GM18951 (cell line): ENCODE data around the gene SMIM36.

Experiments used
- POLR2A ChIP-seq: IDR thresholded peaks from 4 replicates; pipeline ENCODE4 v1.6.1; 2011; ENCODE audit warnings: mild to moderate bottlenecking; ENCODE audit not compliant: insufficient read length, insufficient read depth; ENCODE audit errors: extremely low read depth
- in situ Hi-C: fragments of 300-500 bp; cut with MboI; formaldehyde crosslinking; loops from one replicate; pipeline ENCODE4 v1.12.0; 2022; ENCODE audit warnings: low sequenced_read_pairs, mixed read lengths, inconsistent platforms; ENCODE audit not compliant: unreplicated experiment

SMIM36 gene

GRCh38 chr17:55510986-55511721, at the start of gene SMIM36:
Gene SMIM36, minus strand, starts transcription at chr17:55511452.
- in situ Hi-C loops = loop anchor here (5.0 to 25.0 kb wide), 2 partner anchors 94 to 524 kb away; no protein-coding TSS in a partner anchor
- no peak for TF ChIP-seq POLR2A

DNA sequence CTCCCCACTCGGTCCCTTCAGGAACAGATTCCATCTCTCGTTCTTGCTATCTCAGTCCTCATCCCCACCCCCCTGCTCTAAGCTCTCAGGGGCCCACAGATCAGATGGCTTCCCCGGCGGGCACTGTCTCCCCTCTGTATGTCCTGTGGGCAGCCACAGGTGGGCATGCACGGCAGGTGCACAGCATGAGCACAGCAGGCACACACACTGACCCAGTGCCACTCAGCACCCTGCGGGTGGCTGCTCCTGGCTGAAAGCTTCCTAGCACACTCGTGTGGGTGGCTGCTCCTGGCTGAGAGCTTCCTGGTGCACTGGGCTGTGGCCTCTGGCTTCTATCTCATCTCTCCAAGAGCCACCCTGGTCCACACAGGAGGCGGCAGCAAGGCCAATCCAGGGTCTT, 44.5 kb upstream of the SMIM36 start:
- in situ Hi-C loops = no loop called here
- TF ChIP-seq POLR2A = no peak

- in situ Hi-C loops = no loop called here
- no peak for TF ChIP-seq POLR2A
Observed at GRCh38 chr17:55549140-55549539, 37.9 kb upstream of the SMIM36 start.

DNA sequence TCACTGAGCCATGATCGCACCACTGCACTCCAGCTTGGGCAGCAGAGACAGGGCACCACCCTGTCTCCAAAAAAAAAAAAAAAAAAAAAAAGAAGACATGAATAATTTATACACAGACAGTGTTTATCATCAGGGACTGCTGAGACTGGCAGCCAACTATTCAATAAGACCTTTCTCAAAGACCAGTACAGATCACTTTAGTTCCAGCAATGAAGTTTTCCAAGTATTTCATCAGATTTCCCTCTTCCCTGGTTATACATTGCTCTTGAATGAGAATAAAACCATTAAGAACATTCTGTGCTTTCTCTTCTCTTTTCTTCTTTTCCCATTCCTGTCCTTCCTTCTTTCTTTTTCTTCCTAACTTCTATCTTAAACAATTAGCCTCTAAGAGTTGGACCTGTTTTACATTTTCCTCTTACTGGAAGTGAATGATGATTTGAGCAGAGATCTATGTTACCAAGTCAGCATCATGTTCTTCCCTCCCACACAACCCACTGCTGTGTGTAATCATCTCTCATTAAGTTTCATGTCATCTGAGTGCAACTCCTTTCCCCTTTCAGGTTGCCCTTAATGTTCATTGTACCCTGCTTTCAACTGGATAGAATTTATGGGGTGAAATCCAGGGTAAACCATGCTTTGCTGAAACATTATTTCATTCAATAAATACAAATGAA, 35.9 kb upstream of the SMIM36 start:
- no peak for TF ChIP-seq POLR2A
- in situ Hi-C loops = no loop called here

GRCh38 chr17:55546481-55546880, 35.2 kb upstream of the SMIM36 start:
- TF ChIP-seq POLR2A = no peak
- in situ Hi-C loops = no loop called here

- in situ Hi-C loops = no loop called here
- no peak for TF ChIP-seq POLR2A
Observed at GRCh38 chr17:55545806-55546205, 34.6 kb upstream of the SMIM36 start.

GRCh38 chr17:55543709-55544108, 32.5 kb upstream of the SMIM36 start:
- TF ChIP-seq POLR2A = no peak
- in situ Hi-C loops = no loop called here

DNA sequence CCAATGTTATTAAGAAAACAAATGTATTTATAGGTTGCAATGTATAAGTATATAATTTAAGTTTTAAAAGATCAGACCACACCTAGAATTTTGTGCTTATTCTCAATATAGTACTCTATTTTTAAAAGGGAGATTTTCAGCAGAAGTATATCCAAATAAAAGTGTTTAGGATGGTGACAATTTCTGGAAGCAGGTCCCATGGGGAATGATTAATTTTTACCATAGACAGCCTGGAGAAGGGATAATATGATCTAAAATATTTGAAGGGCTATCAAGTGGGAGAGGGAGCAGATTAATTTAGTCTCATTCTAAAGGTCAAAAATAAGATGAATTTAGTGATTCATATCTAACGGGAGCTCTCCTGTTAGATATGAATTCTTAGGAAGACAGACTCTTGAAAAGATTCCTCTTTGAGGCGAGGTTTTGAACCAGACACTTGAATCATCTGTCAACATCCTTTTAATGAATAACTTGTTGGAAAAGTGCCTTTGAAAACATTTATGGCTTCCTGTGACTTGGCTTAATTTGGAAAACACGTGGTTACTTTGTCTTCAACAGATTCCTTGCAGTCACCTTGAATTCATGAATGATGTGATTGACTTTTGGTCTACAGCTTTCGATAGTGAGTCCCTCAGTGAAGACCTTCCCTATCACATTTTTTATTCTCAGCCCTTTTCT, 29.3 kb upstream of the SMIM36 start:
- no peak for TF ChIP-seq POLR2A
- in situ Hi-C loops = no loop called here

GRCh38 chr17:55536205-55536604, 25.0 kb upstream of the SMIM36 start:
- TF ChIP-seq POLR2A = no peak
- in situ Hi-C loops = no loop called here

DNA sequence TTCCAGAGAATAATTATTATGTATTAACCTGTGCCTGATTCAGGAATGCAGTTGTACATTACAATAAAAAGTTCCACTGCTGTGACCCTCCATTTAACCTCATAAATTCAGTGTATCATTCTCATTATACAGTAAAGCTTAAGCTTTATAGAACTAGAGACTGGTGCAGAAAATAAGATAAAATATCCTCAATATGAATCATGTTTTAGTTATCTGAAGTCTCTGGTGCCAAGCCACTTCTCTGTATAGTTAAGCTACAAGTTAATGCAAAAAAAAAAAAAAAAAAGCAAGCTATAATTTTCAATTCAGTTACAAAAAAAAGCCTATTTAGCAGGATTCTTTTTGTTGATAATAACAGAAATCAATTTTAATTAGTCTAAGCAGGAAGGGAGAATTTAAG, 22.4 kb upstream of the SMIM36 start:
- TF ChIP-seq POLR2A = no peak
- in situ Hi-C loops = no loop called here

DNA sequence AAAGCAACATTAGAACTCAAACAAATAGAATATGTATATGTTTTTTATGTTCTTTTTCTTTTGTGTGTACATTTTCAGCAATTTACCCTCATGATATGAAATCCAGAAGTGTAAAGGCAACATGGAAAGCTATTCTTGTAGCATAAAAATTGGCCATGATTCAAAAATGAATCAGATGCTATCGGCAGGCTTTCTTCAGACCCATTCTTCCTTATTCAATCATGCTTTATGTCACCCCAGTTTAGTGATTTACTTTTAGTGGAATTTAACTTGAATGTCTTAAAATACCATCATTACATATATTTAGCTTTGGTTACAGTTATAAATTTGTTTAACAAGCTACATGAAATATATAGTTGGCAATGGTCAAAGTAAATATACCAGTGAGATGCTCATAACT, 21.4 kb upstream of the SMIM36 start:
- in situ Hi-C loops = no loop called here
- no peak for TF ChIP-seq POLR2A

GRCh38 chr17:55531053-55531728, 19.9 kb upstream of the SMIM36 start:
- in situ Hi-C loops = no loop called here
- no peak for TF ChIP-seq POLR2A

DNA sequence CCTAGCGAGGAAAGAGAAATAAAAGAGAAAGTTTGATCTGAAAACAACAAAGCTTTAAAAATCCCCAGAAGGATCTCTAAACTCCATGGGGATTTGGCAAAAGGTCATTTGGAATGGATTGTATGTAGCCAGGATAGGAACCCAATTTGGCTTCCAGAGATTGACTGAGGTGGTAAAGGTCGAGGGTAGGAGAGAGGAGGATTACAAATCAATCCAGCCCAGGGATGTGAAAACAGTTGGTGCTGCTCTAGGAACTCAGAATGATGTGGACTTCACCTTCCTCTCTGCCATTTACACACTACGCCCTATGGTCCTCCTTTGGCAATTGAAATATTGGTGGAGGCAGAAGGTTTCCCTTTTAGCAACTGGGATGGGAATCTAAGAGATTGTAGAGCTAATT, 18.8 kb upstream of the SMIM36 start:
- in situ Hi-C loops = no loop called here

GRCh38 chr17:55527540-55528118, 16.4 kb upstream of the SMIM36 start:
- in situ Hi-C loops = loop anchor here (10.0 kb wide), 1 partner anchor 187 kb away; no protein-coding TSS in a partner anchor
- no peak for TF ChIP-seq POLR2A

More for the DNA sequence above, 18.8 kb upstream of the SMIM36 start:
- no peak for TF ChIP-seq POLR2A
